Measurements from ENCODE around the gene C1RL. TPM values are rescaled to one million over a fixed set of nuclear protein-coding genes. Genes with fewer than 3 reads are reported as not detected.
A peak's percentile ranks its signal among the peaks of the same experiment; 100 is the strongest.

C1RL gene
- total and polyA plus RNA-seq, 2 donors (not counting 1 experiment from before 2014, with no cell fraction given) = 13.5 to 24.9 TPM

DNA sequence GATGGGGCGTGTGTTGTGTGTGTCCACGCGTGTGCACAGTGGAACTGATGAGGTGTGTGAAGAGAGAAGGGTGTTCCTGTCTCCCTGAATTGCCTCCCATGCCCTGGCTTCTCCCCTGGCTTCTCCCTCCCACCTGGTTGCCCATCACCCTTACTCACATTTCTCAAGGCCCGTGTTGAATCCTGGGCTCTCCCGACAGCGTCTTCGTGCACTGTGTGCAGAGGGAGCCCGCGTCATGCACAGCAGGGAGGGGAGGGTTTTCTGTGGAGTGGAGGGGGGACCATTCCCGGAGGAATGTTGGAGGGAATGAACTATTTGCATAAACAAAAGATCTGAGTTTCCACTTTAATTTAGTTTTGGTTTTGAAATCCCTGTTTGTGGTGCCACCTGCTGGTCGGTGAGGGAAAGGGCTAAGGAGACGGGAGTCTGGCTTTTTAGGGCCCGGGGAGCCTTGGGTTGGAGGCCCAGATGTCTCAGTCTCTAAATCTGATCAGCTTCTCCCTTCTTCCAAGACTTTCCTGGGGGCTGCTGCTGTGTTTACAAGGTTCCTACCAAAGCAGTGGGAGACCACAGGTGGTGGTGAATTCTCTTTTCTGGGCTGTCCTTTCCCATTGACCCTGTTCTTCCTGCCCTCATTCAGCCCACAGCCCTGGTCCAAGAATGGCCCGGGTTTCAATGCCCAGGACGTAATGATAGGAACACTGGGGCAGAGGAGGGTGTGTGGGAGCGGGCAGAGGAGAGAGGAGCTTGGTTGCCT lies 16.6 kb downstream of the C1RL start, which contains the start of gene C1R:
Gene C1R, minus strand, starts transcription at position 217 of the 757 bp plus-strand sequence. Its CDS starts 57 bp downstream, at position 160.
- TF ChIP-seq, protein P1, sequence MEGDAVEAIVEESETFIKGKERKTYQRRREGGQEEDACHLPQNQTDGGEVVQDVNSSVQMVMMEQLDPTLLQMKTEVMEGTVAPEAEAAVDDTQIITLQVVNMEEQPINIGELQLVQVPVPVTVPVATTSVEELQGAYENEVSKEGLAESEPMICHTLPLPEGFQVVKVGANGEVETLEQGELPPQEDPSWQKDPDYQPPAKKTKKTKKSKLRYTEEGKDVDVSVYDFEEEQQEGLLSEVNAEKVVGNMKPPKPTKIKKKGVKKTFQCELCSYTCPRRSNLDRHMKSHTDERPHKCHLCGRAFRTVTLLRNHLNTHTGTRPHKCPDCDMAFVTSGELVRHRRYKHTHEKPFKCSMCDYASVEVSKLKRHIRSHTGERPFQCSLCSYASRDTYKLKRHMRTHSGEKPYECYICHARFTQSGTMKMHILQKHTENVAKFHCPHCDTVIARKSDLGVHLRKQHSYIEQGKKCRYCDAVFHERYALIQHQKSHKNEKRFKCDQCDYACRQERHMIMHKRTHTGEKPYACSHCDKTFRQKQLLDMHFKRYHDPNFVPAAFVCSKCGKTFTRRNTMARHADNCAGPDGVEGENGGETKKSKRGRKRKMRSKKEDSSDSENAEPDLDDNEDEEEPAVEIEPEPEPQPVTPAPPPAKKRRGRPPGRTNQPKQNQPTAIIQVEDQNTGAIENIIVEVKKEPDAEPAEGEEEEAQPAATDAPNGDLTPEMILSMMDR (IDR thresholded peaks at IDR 0.05) = peak; percentile 88
- TF ChIP-seq EZH2 (IDR thresholded peaks at IDR 0.05; ENCODE audit: borderline replicate concordance, insufficient read depth, low read depth, low read length, poor library complexity, severe bottlenecking) = no peak
- ChIA-PET CTCF (interaction anchor here (0.8 to 2.7 kb wide), 10 partner anchors 15 to 224 kb away, joined by 3 to 12 read pairs (median 4); partner anchors contain the start of genes LPCAT3 and SPSB2), POLR2A (no interaction called here)
- Histone ChIP-seq H3K9me3 (ENCODE audit: control extremely low read depth in 1 of 3, control insufficient read depth in 2 of 3, insufficient read depth in 1 of 3, low read length in 2 of 3) (no peaks in the 10 kb centered on the region), H3K27ac (ENCODE audit: low read length in 2 of 2) (no peak within 1 kb of the TSS), H2AFZ (ENCODE audit: insufficient read depth, low read depth, low read length, poor library complexity, severe bottlenecking) (peak within 1 kb of the TSS; percentile 79), H3K4me3 (ENCODE audit: control extremely low read depth in 1 of 5, extremely low read depth in 1 of 5, insufficient read depth in 1 of 5, low read depth in 2 of 5, low read length in 4 of 5) (peak within 1 kb of the TSS; percentile 15 to 61 (median 50)), H3K79me2 (ENCODE audit: control insufficient read depth, insufficient read depth, low read length) (no peaks in the 10 kb centered on the region), H3K4me1 (ENCODE audit: control insufficient read depth in 2 of 2, insufficient read depth in 2 of 2, low read length in 2 of 2) (peaks cover 0 to 12% of the 10 kb centered on the region in 2 donors), H3K9ac (ENCODE audit: low read length) (peak within 1 kb of the TSS; percentile 62), H3K4me2 (replicated peaks; ENCODE audit: low read depth, low read length, poor library complexity, severe bottlenecking) (peak within 1 kb of the TSS; percentile 70), H4K20me1 (ENCODE audit: control insufficient read depth, insufficient read depth, low read length, poor library complexity, severe bottlenecking) (no peaks in the 10 kb centered on the region), H3K36me3 (replicated peaks in 1 of 2; ENCODE audit: control extremely low read depth in 1 of 2, control insufficient read depth in 1 of 2, extremely low read depth in 1 of 2, insufficient read depth in 2 of 2, low read length in 1 of 2) (no peaks in the 10 kb centered on the region), H3K27me3 (replicated peaks in 1 of 4; ENCODE audit: control extremely low read depth in 1 of 4, control insufficient read depth in 3 of 4, insufficient read depth in 4 of 4, low read length in 3 of 4) (peaks cover 0 to 3% (median 0%) of the 10 kb centered on the region in 4 experiments)
- WGBS (ENCODE audit: insufficient coverage) = 29% methylated on average over 8 of the region's 16 CpGs
- Mint-ChIP-seq H3K27me3 (peaks cover 4% of the 10 kb centered on the region), H3K4me3 (peak within 1 kb of the TSS; percentile 90), H3K9me3 (ENCODE audit: insufficient read depth) (no peaks in the 10 kb centered on the region), H3K27ac (no peak within 1 kb of the TSS), H3K4me1 (peaks cover 9% of the 10 kb centered on the region)
- DNase-seq (peak; percentile 74), ATAC-seq (ENCODE audit: low read depth) (peak; percentile 78)
- intact Hi-C loops (cut with micrococcal nuclease) = loop anchor here (1.0 to 5.0 kb wide), 4 partner anchors 16 to 223 kb away; partner anchors contain the start of genes LPCAT3 and SPSB2

All from B cell (primary cell).